AG09319 (cell line): ENCODE results near the gene ZBTB21.

Source experiments
- DNase-seq: peaks from one replicate; pipeline ENCODE4 v3.0.0-alpha.2; 2010; ENCODE audit warnings: low read depth; ENCODE audit errors: extremely low read depth
- TF ChIP-seq, protein P1 (sequence below): IDR thresholded peaks from 2 replicates; pipeline ENCODE4 v1.5.1; 2011; ENCODE audit warnings: low read depth, mild to moderate bottlenecking, inconsistent platforms, low read length, moderate library complexity

Gene ZBTB21

DNA sequence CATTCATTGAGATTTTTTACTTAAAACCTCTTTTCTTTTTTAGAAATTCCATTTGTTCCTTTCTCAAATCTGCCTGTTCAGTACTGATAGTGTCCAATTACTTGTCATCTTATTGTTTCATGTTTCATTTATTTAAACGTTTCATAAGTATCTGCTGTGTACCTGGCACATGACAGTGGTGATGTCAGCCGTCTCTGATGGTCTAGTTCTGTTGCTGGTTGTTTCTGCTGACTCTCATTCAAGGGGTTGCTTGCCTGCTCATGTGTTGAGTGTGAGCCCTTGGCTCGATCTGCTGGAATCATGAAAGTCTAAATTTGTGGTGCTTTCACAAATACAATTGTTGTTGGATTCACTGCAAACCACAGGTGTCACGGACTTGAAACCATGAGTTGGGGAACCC lies 30.8 kb downstream of the ZBTB21 start:
- TF ChIP-seq, protein P1, sequence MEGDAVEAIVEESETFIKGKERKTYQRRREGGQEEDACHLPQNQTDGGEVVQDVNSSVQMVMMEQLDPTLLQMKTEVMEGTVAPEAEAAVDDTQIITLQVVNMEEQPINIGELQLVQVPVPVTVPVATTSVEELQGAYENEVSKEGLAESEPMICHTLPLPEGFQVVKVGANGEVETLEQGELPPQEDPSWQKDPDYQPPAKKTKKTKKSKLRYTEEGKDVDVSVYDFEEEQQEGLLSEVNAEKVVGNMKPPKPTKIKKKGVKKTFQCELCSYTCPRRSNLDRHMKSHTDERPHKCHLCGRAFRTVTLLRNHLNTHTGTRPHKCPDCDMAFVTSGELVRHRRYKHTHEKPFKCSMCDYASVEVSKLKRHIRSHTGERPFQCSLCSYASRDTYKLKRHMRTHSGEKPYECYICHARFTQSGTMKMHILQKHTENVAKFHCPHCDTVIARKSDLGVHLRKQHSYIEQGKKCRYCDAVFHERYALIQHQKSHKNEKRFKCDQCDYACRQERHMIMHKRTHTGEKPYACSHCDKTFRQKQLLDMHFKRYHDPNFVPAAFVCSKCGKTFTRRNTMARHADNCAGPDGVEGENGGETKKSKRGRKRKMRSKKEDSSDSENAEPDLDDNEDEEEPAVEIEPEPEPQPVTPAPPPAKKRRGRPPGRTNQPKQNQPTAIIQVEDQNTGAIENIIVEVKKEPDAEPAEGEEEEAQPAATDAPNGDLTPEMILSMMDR, result no peak
- no peak for DNase-seq

DNA sequence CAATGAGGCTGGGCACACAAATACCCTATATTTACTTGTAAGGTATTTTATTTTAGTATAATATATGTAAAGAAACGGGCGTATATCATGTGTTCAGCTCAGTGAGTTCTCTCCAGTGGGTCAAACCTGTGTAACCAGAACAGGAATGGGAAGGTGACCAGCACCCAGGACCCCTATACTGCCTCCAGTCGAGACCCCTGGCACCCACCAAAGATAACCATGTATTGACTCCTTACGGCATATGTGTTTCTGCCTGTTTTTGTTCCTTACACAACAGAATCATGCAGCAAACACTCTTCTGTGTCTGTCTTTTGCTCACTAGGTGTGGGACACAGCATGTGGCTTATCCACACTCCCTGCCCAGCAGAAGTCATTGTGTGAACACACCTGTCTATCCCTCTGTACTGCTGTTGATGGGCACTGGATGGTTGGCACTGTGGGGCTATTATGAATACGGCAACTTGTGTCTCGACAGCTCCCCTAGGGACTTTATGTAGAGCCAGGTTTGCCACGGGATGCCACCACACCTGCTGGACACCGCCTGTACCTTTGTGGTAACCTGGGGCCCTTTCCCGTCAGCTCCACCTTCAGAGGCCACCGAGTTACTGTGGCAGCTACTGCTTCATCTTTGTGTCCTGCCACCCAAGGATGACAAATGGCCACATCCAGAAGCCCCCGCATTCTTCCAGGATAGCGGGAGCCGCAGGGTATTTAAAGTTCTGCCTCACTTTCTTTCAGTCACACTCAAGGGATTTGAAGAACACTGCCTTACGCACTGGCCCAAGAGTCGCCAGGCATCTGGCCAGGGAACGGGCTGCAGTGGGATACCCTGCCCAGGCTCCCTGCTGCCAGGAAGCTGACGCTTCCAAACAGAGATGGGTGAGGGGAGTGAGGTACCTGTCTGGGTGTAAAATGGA lies 32.9 kb downstream of the ZBTB21 start:
- DNase-seq, result no peak
- TF ChIP-seq, protein P1, result no peak

GRCh38 chr21:41976611-41977010 lies 33.5 kb downstream of the ZBTB21 start:
- DNase-seq, result no peak
- TF ChIP-seq, protein P1, result no peak

- DNase-seq, result no peak
- TF ChIP-seq, protein P1, result no peak
These were observed 34.5 kb downstream of the ZBTB21 start for GRCh38 chr21:41975391-41976272.

GRCh38 chr21:41974752-41975053 lies 35.5 kb downstream of the ZBTB21 start:
- no peak for DNase-seq
- TF ChIP-seq, protein P1, result no peak

- DNase-seq, result no peak
- TF ChIP-seq, protein P1, result no peak; the same call in none of the 2 replicates
These were observed 36.1 kb downstream of the ZBTB21 start for GRCh38 chr21:41973861-41974751.
